Measurements from ENCODE around the gene CTNND2.

CTNND2 gene

DNA sequence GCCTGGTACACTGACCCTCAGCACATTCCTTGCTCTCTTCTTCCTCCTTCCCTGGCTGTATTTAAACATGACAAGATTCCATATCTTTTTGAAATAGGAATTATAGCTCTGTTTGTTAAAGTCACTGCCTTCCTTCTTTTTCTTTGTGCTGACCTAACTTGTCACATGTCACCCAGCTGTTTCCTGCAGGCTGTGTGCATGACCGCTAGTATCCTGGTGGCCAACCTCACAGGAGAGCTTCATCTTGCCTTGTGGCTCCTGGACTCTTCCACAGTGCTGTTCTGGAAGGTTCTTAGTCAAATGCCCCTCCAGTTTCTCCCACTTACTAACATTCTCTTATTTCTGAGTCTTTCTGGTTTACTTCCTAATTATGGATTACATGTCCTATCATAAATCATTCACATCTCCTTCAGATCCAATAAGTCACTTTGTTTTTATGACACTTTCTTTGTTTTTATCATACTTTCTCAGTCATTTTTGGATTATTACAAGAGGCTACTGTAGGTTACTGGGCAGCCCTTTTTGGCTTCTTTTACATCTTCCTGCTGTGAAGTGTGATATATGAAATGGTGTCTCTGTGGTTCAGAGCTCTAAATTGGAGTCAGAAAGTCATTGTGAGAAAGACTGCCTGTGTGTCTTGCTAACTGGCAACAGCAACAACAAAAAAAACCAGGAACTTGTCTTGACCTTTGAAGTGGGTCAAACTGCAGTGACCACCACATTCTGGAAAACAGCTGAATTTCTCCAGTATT lies 679.6 kb downstream of the CTNND2 start:
- no peak for DNase-seq

DNA sequence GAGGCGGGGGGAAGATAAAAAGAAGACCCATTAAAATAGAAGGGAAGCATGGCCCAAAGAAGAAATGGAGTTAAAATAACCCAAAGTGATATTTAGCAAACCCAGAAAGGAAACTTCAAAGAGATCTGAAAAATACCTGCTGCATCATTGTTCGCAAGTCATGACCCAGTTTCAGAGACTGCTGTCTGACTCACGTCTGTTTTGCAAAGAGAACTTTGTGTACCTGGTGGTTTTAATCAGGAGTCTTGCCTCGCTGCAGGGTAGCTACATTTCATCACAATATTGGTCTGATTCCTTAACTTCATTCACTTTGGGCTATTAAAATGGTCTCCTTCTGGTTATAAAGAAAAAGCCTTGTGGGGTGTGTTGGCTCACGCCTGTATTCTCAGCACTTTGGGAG lies 682.1 kb downstream of the CTNND2 start:
- DNase-seq = no peak

DNA sequence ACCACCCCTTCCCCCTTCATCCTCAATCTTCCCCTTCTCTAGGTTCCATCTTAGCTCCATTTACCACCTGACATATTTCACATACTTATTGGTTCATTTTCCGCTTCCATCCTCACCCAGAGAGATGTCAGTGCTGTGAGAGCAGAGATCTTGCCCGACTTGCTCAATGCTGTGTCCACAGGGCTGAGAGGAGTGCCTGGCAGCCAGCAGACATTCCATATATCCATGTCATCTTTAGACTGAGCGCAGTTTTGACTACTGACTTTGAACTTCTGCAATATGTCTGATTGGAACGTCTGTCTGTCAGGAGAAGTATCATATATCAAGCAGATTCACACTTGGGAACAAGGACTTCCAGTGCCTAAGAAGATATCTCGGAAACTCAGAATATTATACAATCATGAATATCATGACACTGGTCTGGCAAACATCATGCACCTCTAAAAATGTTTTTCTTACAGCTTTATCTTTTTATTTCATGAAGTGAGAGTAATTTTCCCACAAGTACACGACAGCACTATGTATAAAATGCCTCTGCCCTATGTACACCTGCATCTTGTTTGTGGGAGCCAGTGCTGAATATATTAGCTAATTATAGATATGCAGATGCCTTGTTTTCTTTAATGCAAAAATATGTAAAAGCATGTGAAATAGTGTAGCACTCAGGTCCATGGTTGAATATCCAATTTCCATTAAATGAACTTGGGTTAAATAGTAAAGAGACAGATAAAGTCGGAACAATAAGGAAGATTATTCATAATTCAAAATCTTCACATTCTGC lies 689.2 kb downstream of the CTNND2 start:
- DNase-seq = no peak

DNA sequence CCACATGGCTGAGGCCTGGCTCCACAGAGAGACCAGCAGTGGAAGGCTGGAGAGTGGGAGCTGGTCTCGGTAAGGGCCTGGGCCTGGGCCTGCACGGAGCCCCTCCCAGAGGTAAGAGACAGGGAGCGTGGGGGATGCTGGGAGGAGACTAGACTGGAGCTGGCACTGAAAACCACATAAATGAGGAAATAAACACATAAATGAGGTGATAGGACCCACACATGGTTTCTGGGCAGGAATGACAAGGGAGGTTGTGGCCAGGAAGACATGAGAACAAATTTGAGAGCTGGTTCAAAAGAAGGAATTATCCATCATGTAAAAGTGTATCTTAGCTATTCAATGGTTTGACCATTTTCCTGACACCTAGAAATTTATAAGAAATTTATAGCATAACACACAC lies 691.5 kb downstream of the CTNND2 start:
- DNase-seq = no peak

DNA sequence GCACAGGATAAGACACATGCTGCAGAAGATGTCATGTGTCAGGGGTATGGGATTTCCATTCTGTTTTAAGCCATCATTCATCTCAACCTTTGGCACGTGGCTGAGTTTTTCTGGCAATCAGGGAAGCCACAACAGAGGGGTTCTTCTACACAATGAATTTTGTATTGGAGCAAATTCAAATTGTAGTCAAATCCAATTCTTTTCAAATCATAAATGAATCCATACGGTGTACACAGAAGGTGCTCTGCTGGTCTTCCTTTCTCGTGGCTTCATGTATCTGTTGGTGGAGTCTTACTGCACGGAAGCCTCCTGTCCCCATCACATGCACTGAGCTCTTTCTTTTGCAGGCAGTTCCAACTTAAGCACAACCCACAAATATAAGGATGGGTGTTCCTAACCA lies 706.5 kb downstream of the CTNND2 start:
- DNase-seq = no peak

DNA sequence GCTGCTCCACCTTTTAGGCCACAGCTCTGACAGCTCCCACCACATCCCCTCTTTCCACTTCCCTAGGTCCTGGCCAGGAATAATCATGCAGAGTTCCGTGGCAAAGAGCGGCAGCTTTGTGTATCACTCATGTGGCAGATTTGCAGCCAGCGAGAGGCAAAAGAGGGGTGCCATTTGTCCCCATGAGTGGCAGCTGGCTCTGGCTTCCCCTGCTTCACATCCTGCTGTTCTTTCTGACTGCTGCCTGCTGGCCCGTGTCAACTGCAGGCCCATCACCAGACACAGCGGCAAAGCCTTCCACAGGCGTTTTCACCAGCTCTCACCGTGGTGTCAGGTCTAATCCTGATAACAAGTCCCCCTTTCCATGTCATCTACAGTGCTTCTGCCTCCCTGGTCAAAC lies 712.6 kb downstream of the CTNND2 start:
- DNase-seq = no peak

DNA sequence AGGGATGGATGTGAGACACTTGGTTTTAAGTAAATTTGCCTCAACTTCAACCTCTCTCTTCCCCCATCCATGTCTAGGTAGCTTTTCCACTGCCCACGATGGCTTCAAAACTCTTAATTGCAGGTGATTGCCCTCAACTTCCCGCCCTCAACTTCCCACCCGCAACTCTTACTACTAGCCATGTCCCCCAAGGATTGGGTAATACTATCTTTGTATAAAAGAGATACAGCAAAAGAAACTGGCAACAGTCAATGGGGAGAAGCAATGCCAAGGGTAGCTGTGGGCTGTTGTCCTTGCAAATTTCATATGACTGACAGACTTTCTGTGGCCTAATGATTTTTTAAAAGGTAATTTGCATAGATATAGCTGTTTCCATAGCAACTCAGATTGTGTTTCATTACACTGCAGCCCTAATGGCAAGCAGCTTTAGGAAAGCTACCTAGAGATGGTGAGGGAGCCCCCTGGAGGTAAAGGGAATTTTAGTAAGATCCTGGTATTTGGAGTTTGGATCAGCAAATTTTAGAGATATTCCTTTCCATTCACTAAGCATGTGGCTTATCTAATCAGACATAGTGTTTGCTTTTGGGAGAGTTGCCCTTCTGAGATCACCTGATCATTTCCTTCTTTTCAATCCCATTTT lies 721.7 kb downstream of the CTNND2 start:
- DNase-seq = no peak

DNA sequence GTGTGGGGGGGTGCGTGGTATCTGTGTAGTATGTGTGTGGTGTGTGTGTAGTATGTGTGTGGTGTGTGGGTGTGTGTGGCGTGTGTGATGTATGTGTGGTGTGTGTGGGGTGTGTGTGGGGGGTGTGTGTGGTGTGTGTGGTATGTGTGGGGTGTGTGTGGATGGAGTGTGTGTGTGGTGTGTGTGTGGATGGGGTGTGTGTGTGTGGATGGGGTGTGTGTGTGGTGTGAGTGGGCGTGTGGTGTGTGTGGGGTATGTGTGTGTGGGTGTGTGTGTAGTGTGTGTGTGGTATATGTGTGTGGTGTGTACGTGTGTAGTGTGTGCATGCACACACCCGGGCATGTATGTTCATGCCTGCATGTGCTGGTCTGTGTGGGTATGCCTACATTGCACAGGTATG lies 722.3 kb downstream of the CTNND2 start:
- DNase-seq = no peak

DNA sequence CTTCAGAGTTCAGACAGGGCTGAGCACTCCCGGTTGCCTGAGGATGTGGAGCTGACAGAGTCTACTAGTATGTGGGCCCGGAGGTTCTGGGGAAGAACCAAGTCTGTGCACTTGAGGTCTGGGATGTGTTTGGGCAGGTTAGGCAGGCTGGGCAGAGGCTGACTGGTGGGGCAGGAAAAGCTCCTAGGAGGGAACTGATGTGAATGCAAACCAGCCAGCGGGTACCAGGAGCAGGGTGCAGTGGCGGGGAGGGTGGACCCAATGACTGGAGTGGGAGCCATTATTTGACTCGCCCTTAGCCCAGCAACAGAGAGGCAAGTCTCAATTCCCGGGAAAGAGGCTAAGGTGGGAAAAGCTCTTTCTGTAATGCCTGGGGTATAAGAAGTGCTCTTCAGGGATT lies 723.4 kb downstream of the CTNND2 start:
- DNase-seq = no peak

DNA sequence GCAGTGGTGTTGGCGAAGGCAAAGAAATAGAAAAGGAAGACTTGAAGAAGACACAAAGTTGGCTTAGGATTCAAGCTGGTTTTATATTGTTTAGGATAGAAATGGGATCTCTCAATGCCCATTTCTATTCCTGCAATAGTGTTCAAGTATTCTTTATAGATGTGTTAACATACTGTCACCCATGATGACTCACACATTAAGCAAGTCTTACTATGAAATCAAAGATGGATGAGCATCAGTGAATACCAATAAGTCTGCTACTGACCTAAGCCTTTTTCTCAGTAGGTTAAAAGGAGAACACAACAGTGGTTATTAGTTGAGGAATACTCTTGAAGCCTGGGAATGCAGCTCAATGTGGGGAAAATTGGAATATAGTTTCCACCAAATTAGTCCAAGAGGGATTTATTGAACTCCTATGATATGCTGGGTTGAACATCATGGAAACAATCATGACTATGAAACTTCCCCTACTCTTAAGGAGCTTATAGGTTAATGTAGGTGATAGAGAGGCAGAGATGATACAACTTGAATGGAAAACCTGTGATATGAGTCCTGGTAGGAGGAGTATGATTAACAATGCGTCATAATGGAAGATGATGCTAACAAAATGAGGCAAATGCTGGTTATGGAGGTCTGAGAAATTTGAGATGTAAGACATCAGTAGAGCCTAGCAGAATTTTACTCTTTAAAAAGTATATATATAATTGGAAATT lies 726.1 kb downstream of the CTNND2 start:
- DNase-seq = no peak

DNA sequence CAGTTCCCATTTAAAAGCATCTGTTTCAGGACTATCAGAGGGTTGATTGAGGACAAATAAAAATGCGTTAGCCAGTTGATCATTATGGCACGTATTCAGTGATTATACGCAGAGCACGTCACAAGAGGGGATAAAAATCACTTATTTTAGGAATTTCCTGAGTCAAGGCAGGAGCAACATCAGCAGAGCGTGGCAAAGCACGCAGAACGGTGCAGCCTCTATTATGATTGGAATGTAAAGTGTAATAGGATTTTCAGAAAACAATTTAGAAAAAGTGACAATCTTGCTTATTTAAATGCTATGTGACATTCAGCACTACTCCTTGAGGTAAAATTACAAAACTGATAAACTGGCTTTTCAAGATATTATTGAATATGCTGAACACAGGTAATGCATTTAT lies 729.7 kb downstream of the CTNND2 start:
- DNase-seq = no peak

DNA sequence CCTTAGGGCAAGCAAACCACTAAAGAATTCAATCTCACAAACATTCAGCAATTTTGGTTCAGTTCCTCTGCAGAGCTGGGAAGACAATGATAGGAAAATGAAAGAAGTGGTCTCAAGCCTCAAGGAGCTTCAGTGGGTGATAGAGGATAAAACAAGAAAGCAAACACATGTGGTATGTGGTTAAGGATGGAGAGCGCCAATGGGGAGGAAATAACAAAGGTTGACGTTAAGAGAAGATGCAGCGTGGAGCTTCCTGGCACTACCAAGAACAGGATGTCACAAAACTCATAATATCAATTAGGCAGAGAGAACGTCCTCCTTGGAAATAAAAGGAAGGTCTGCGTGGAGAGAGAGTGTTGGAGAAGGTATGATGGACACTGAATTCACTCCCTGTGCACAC lies 731.8 kb downstream of the CTNND2 start:
- no peak for DNase-seq

DNA sequence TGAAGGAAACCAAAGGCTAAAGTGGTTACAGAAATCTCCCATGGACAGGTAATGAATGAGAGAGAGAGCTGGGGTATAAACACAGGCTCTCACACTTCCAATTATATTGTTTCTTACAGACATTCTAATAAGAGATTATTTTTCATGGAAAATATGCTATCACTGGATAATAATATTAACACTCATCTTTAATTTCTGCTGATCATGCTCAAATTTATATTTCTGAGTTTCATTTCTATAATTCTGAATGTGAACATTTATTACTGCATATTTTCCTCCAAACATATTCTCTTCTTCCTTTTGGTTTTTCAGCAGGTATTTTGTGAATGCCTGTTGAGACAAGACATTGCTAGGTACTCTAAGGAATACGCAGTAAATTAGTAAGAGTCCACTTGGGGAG lies 733.0 kb downstream of the CTNND2 start:
- DNase-seq = no peak

DNA sequence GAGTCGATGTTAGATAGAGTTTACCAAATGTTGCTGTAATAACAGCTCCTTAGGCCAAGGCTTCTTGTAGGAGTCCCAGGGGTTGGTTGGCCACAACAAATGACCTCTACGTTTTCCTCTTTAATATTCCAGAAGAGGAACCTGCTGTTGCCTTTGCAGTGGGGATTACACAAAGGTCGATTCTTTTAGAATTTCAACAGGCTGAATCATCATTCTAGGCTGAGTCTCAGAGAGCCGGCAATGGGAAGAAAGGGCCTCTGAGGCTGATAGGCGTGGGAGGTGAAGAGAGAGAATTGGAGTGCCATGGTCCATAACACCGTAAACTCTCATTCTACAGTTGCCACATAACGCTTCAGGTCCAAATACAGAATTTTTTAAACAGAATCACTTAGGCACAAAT lies 737.3 kb downstream of the CTNND2 start:
- no peak for DNase-seq

DNA sequence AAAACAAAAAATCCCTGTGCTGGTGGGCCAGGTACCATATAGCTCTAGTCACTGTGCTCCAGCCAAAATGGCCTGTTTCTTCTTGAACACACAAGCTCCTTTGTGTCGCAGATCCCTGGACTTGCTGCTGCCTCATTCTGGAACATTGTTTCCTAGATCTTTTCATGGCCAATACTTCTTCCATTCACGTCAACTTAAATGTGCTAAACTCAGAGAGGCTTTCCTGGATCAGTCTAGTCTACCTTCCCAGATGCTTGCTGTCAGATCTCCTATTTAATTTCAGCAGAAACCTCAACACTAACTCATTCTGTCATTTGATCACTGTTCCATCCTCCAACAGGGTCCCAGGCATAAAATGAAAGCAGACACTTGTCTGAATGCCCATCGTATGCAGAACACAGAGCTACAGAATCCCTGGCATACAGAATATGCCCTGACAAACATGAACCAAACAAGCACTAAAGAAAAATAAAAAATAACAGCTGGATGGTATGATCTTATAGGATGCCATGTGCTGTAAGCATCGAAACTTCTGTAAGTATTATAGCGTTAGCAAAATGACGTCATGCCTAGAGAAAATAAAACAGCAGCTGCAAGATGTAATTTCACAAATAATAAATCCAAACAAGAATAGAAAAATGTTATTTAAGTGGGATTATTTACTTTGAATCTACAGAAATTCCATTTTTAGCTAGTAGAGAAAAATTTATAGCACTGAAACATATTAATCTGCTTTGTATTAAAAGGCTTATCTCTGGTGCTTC lies 739.5 kb downstream of the CTNND2 start:
- DNase-seq = no peak

DNA sequence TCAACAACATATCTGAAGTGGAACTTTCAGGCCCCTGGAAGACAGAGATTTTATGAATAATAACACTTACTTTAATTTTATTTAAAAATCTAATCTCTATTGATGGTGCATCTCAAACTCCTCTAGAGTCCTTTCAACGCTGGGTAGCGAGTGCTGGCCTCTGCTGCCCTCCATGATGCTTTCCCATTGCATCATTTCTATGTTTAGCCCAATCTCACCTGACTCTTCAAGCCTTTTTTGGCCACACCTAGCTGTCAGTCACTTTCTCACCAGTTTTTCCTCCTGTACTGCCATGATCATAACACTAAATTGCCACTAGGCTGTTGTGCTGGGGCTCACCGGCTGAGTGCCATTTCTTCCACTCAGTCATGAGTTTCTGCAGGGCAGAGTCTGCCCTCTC lies 747.1 kb downstream of the CTNND2 start:
- DNase-seq = no peak

DNA sequence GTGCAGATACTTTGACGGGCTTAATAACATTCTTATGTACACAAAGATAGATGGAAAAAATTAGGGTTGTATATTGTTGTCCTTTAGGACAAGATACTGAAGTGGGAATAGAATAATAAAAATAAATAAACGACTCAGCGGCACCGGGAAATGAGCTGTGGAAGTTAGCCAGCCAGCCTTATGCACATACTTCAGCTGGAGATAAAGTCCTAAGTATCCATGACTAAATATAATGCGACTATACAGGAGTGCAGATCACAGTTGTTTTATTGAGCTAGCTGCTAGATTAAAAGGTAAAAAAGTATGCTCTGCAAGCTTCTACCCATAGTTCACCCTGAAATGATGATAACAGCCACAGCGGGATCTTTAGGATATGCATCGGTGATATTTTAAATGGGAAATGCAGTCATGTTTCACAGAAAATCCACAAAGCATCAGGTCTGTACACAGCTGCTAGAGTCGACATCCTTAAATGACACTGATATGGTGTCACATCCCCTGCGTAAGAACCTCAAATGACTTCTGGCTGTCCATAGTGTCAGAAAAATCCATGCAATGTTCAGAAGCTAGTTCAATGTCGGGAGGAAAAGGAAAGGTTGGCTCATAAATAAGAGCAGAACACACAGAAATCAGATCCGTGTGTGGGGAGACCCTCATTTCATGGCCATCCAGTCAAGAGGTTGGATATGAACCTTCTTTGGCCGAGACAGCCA lies 750.4 kb downstream of the CTNND2 start:
- DNase-seq = no peak

DNA sequence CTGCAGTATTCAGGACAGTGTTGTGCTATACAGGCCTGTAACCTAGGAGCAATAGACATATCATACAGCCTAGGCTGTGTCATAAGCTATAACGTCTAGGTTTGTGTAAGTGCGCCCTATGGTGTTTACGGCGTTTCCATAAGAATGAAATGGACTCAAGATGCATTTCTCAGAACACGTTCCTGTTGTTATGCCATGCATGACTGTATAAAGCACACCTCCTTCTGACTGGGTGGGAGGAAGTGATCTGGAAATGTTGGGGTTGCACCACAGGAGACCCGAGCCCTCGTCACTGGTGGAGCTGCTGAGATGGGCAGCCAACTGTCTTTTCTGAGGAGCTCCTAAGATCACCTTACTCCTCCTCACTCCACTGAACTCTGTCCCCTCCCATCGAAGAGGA lies 751.9 kb downstream of the CTNND2 start:
- DNase-seq = no peak

DNA sequence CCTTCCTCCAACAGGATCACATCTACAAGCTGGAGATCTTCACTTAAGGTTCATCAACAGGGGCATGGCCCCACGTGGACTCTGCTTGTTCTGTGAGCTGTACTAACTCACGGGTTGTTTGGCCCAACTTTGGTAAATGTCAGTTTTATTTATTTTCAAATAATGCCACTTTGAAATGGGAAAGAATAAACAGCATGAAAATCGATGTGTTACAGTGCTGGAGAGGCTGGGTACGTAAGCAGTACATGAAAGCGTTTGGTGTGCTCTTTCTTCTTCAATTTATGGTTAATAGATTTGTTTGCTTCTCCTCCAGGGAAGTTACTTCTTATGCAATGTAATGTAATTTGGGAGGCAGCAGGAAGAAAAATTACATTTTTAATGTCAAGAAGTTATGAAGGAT lies 753.3 kb downstream of the CTNND2 start:
- no peak for DNase-seq

DNA sequence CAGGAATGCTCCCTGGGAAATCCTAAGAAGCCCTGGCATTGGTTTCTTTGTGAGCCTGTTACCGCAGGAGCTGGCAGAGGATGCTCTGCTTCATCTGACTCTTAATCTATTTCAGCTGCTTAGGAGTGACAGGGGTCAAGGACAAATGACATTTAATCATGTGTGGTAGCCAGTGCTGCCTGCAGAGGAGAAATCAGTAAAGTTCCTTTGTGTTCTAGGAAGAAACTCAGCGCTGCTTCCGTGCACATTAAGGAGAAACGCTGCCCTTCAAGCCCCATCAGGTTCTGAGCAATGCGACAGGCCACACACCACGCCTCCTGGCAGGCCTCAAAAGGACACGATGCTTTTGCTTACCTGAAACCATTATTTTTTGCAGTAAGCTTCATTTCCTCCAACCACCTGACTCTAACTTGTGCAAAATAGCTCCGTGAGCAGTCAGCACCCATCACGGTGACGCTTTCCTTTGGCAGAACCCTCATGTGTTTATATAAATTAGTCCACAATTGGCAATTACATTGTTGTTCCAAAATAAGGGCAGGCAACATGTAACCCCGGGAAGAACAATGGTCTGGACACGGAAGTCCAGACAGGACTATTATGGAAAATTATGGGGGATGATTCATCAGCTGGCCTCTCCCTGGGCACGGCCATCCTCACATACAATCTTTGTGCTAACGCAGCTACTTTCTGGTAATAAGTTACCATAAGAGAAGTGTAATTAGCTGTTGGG lies 755.3 kb downstream of the CTNND2 start:
- DNase-seq = no peak

DNA sequence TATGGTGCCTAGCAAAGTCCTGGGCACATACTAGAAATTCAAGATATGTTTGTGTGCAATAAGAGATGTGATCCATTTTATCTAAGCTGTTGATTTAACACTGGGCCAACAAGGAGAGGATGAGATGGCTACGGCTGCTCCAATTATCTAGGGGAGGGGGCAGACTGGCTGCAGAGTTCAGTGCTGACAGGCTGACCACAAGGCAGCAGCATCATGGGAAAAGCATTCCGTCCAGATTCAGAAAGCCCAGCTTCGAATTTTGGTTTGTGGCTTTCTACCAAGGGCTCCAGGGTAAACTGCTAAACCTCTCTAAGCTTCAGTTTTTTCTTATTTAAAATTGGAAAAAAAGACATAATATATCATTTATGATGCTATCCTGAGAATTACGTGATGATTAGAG lies 758.1 kb downstream of the CTNND2 start:
- no peak for DNase-seq

Measured in NCI-H1092 (cell line).